ENCODE results near the gene DCC. TPM values are rescaled to one million over a fixed set of nuclear protein-coding genes. Genes with fewer than 3 reads are reported as not detected.

Gene DCC
- polyA plus RNA-seq, 2 of the 4 experiments (the other 2 are of a cell fraction) = 0.12 TPM; not detected in 1

DNA sequence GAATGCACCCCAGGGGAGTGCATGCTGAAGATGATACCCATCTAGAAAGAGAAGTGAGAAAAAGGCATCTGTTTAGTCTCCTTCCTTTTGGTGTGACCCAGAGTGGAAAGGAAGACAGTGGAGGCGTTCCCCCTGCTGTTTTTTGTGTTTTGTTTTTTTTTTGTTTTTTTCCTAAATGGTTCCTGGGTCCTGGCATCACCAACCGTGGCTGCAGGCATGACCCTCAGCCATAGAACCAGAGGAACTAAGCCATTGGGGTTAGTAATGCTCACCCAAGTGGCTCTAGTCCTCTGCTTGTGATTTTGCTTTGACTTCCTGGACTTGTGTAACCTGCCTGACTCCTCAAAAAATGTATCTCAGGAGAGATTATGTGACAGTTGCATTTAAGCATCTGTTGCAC lies 451.3 kb downstream of the DCC start:
- no peak overlapping the region for H3K4me3 ChIP-seq
- ChIA-PET CTCF (no interaction called here), POLR2A (no interaction called here)
- WGBS (ENCODE audit: missing lambda C conversion rate) = 4% methylated on average over 2 of the region's 2 CpGs
- no peaks in the 10 kb centered on the region for H3K4me1 ChIP-seq
- DNase-seq (ENCODE audit: low read depth in 1 of 2, low spot score in 1 of 2) = no peak
- no peak overlapping the region for H3K4me2 ChIP-seq
- no peaks in the 10 kb centered on the region for H3K9me3 ChIP-seq
- no peak for FAIRE-seq
- no peak for ATAC-seq
- no peak overlapping the region for H3K27ac ChIP-seq
- no peak for TF ChIP-seq NR3C1 (IDR thresholded peaks at IDR 0.05)
- TF ChIP-seq PHF8 (IDR thresholded peaks at IDR 0.05; ENCODE audit: borderline replicate concordance, low read depth) = no peak
- TF ChIP-seq, protein P1, sequence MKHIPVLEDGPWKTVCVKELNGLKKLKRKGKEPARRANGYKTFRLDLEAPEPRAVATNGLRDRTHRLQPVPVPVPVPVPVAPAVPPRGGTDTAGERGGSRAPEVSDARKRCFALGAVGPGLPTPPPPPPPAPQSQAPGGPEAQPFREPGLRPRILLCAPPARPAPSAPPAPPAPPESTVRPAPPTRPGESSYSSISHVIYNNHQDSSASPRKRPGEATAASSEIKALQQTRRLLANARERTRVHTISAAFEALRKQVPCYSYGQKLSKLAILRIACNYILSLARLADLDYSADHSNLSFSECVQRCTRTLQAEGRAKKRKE (CRISPR knock-in tag; IDR thresholded peaks at IDR 0.05; ENCODE audit: low read depth) = no peak

DNA sequence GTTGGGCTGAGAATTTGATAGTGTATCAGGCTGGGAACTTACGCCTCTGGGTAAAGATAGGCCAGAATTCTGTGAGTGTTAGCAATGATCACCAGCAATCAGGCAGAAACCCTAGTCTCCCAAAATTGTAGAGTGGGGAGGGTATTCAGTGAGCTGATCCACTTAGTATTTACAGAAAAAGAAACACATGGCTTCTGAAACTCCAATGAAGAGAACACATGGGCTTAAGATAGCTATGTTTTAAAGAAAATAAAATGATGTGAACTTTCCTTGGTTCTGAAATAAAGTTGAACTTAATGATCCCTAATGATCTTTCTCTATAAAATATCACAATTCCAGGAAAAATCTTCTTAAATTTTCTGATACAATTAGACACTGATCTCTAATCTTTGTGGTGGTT lies 472.8 kb downstream of the DCC start:
- DNase-seq (ENCODE audit: low read depth in 1 of 2, low spot score in 1 of 2) = no peak
- ChIA-PET POLR2A (no interaction called here), CTCF (no interaction called here)
- Histone ChIP-seq H3K4me1 (no peaks in the 10 kb centered on the region), H3K27ac (no peak overlapping the region), H3K9me3 (no peaks in the 10 kb centered on the region), H3K4me3 (no peak overlapping the region), H3K4me2 (no peak overlapping the region)
- no peak for ATAC-seq
- TF ChIP-seq, protein P2, sequence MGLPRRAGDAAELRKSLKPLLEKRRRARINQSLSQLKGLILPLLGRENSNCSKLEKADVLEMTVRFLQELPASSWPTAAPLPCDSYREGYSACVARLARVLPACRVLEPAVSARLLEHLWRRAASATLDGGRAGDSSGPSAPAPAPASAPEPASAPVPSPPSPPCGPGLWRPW (IDR thresholded peaks at IDR 0.05) = no peak
- TF ChIP-seq, protein P3, sequence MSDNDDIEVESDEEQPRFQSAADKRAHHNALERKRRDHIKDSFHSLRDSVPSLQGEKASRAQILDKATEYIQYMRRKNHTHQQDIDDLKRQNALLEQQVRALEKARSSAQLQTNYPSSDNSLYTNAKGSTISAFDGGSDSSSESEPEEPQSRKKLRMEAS (IDR thresholded peaks at IDR 0.05) = no peak
- TF ChIP-seq, protein P4, sequence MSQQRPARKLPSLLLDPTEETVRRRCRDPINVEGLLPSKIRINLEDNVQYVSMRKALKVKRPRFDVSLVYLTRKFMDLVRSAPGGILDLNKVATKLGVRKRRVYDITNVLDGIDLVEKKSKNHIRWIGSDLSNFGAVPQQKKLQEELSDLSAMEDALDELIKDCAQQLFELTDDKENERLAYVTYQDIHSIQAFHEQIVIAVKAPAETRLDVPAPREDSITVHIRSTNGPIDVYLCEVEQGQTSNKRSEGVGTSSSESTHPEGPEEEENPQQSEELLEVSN (IDR thresholded peaks at IDR 0.05; ENCODE audit: borderline replicate concordance, low read depth) = no peak
- TF ChIP-seq TFCP2L1 (CRISPR knock-in tag; IDR thresholded peaks at IDR 0.05) (no peak), PHF8 (IDR thresholded peaks at IDR 0.05; ENCODE audit: borderline replicate concordance, low read depth) (no peak), ZFP36 (IDR thresholded peaks at IDR 0.05; ENCODE audit: borderline replicate concordance, partially characterized antibody) (no peak), KDM5A (IDR thresholded peaks at IDR 0.05) (no peak), POLR2A (IDR thresholded peaks at IDR 0.05; ENCODE audit: low read length) (no peak), CHD2 (IDR thresholded peaks at IDR 0.05; ENCODE audit: low read length, partially characterized antibody) (no peak), RFX5 (IDR thresholded peaks at IDR 0.05) (no peak), CEBPB (IDR thresholded peaks at IDR 0.05) (no peak), CHD4 (IDR thresholded peaks at IDR 0.05; ENCODE audit: borderline replicate concordance) (no peak)
- TF ChIP-seq, protein P5, sequence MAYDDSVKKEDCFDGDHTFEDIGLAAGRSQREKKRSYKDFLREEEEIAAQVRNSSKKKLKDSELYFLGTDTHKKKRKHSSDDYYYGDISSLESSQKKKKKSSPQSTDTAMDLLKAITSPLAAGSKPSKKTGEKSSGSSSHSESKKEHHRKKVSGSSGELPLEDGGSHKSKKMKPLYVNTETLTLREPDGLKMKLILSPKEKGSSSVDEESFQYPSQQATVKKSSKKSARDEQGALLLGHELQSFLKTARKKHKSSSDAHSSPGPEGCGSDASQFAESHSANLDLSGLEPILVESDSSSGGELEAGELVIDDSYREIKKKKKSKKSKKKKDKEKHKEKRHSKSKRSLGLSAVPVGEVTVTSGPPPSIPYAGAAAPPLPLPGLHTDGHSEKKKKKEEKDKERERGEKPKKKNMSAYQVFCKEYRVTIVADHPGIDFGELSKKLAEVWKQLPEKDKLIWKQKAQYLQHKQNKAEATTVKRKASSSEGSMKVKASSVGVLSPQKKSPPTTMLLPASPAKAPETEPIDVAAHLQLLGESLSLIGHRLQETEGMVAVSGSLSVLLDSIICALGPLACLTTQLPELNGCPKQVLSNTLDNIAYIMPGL (CRISPR knock-in tag; IDR thresholded peaks at IDR 0.05; ENCODE audit: borderline replicate concordance) = no peak
- TF ChIP-seq, protein P6, sequence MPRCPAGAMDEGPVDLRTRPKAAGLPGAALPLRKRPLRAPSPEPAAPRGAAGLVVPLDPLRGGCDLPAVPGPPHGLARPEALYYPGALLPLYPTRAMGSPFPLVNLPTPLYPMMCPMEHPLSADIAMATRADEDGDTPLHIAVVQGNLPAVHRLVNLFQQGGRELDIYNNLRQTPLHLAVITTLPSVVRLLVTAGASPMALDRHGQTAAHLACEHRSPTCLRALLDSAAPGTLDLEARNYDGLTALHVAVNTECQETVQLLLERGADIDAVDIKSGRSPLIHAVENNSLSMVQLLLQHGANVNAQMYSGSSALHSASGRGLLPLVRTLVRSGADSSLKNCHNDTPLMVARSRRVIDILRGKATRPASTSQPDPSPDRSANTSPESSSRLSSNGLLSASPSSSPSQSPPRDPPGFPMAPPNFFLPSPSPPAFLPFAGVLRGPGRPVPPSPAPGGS (IDR thresholded peaks at IDR 0.05) = no peak
- TF ChIP-seq, protein P7, sequence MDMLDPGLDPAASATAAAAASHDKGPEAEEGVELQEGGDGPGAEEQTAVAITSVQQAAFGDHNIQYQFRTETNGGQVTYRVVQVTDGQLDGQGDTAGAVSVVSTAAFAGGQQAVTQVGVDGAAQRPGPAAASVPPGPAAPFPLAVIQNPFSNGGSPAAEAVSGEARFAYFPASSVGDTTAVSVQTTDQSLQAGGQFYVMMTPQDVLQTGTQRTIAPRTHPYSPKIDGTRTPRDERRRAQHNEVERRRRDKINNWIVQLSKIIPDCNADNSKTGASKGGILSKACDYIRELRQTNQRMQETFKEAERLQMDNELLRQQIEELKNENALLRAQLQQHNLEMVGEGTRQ (IDR thresholded peaks at IDR 0.05) = no peak
- 44% methylated on average over 1 of the region's 1 CpG for WGBS (ENCODE audit: missing lambda C conversion rate)
- FAIRE-seq = no peak

Measured in A549 (cell line).